GM18520 (cell line): ENCODE data around the gene MGAT1.
"Not testable (repeated sequence)": the region's sequence is repeated elsewhere in the genome, so short reads cannot be mapped to it uniquely, and the experiment has no call there.

Source experiments
- ATAC-seq: cut with Tn5 transposase; IDR thresholded peaks from one replicate; pipeline ENCODE4 v1.9.1; 2021; ENCODE audit not compliant: unreplicated experiment

Gene MGAT1

DNA sequence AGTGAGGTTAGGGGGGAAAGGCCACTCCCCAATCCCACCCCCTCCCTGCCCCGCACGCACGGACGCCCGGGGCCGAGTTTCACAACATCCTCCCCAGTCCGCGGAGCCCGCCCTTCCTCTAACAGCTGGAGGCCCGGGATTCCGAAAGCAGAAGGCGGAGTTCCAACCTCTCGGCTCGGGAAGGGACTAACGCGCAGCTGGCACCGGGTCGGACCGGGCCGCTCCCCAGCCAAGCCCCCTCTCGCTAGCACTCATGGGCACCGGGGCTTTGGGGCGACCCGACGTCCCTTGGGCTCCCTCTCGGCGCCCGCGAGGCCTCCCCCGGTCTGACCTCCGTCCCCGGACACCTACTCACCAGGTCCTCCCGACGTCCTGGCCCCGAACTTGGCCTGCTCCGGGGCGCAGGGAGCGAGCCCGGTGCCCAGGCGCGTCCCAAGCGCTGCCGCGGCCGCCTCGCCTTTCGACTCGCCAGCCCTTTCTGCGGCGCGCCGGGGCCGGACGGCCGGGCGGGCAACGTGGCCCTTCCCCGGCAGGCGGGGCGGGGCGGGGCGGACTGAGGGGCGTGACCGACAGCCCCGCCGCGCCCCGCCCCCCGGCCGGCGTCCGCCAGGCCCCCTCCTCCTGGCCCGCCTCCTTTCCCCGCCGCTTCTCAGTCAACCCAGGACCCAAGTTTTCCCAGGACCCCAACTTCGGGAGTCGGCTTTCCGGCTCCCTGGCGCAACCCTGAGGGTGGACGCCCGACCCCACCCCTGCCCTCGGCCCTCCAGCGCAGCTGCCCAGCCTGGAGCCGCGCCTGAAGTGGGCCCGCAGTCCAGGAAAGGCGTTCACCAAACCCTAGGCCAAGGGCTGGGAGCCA is at the start of gene MGAT1:
MGAT1 (minus strand) TSS at position 482 of the 856 bp plus-strand sequence. CDS start 9,835 bp downstream, outside the sequence.
- ATAC-seq, result peak; percentile 28

DNA sequence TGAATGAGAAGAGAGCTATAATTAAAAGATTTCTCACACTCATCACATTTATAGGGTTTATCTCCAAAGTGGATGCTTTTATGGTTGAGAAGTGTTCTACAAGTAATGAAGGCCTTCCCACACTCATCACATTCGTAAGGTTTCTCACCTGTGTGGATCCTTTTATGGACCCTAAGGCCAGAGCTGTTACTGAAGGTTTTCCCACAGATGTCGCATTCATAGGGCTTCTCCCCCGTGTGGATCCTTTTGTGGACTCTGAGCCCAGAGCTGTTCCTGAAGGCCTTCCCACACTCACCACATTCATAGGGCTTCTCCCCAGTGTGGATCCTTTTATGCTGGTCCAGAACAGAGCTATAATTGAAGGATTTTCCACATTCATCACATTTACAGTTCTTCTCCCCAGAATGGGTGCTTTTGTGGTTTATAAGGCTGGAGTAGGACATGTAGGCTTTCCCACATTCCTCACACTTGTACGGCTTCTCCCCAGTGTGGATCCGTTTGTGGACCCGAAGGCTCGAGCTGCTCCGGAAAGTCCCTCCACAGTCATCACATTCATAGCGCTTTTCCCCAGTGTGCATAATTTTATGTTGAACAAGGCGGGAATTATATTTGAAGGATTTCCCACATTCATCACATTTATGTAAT is 48.0 kb upstream of the MGAT1 start:
- ATAC-seq, result no peak

DNA sequence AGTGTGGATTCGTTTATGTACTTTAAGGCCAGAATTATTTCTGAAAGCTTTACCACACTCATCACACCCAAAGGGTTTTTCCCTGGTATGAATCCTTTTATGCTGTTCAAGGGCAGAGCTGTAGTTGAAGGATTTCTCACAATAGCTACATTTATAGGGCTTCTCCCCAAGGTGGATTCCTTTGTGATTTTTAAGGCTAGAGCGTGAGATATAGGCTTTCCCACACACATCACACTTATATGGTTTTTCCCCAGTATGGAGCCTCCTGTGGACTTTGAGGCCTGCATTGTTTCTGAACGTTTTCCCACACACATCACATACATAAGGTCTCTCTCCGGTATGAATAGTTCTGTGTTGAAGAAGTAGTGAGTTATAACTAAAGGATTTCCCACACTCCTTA is 47.2 kb upstream of the MGAT1 start:
- ATAC-seq, result no peak

DNA sequence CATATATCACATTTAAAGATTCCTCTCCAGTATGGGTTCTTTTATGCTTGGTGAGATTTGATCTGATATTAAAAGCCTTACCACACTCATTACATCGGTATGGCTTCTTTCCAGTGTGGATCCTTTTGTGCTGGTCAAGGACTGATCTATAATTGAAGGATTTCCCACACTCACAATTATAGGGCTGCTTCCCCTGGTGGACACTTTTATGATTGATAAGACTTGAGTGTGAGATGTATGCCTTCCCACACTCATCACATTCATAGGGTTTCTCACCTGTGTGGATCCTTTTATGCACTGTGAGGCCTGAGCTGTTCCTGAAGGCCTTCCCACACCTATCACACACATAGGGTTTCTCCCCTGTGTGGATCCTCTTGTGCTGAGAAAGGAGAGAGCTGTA is 46.3 kb upstream of the MGAT1 start:
- ATAC-seq, result no peak

DNA sequence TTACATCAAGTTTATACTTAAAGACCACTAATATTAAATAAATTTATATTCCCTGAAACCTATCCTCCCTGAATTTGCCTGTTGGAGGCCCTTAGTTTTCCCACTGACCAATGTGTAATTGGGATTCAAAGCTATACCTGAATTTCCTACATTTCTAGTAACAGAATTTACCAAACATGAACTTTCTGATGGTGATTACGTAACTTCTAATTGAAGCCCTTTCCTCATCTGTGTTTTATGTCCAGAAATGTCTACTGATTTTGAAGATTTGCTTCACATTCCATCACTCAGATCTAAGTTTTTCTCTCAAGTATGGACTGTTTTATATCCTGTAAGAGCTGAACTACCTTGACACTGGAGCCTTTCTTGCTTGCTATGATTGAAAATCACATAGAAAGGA is 45.7 kb upstream of the MGAT1 start:
- ATAC-seq, result no peak

DNA sequence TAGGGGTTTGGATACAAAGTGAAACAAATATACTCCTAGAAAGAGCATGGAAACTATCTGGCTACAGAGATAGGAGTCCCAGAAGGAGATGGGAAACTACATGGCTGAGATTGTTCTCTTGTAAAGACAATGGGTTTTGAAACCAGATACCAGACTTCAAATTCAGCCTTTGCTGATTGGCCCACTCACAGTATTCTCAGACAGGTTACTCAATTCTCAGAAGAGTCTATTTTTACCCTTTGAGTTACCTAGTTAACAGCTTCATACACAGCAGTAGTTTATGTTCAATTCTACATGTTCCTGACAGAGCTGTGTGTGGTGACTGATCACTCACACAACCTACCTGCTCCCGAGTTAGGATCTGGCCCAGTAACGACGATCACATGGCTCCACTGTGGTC is 44.4 kb upstream of the MGAT1 start:
- ATAC-seq, result no peak

DNA sequence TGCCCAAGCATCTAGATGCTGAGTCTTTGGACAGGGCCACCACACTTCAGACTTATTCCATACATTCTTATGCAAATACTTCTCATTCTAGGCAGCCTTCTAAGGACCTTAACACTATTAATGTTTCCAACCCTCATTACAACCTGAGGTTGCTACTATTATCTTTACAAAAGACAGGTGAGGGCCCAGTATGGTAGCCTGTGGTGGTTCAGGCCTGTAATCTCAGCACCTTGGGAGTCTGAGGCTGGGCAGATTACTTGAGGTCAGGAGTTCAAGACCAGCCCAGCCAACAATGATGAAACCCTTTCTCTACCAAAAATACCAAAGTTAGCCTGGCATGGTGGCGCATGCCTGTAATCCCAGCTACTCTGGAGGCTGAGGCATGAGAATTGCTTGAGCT is 42.3 kb upstream of the MGAT1 start:
- no peak for ATAC-seq

DNA sequence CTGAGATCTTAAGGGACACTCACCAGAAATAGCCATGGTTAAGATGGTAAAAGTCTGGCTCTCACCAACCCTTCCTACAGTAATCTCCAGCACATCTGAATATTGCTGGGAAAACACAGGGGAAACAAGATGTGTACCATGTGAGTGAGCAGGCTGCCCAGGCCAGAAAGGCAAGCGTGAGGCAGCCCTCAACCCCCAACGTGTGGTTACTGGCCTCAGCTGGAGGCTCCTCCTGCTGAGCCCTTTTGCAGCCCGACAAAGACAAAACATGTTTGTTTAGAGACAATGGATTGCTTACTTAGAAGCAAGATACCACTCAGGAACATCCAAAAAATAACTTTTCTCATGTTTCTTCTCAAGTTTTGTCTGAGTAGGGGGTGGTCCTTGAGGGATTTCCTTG is 41.8 kb upstream of the MGAT1 start:
- no peak for ATAC-seq

DNA sequence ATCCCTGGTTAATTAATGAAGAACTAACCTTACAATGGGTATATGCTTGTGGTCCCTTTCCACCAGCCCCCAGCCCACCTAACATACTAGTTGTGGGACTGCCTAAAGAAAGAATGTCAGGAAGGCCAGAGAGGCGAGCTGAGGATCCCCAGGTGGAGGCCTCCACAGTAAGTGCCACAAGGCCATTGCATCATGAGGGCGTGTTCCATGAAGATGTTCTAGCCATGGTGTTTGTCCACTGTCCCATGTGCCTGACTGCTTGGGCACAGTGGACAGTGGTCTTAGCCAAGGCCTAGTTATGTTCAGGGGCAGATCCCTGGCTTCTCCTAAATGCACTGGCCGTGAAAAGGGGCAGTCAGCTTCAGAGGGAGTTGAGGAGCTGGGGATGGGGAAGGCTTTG is 37.3 kb upstream of the MGAT1 start:
- no peak for ATAC-seq

DNA sequence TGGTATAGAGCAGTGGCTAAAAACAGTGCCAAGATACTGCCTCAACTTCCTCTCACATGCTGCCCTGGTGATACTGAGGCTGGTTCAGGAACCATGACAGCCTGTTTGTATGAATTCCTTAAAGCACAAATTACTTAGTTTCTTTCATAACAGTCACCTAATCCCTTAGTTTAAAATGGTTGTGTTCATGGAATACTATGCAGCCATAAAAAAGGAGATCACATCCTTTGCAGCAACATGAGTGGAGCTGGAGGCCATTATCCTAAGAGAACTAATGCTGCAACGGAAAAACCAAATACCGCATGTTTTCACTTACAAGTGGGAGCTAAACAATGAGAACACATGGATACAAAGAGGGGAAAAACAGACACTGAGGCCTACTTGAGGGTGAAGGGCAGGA is 36.6 kb upstream of the MGAT1 start:
- no peak for ATAC-seq

DNA sequence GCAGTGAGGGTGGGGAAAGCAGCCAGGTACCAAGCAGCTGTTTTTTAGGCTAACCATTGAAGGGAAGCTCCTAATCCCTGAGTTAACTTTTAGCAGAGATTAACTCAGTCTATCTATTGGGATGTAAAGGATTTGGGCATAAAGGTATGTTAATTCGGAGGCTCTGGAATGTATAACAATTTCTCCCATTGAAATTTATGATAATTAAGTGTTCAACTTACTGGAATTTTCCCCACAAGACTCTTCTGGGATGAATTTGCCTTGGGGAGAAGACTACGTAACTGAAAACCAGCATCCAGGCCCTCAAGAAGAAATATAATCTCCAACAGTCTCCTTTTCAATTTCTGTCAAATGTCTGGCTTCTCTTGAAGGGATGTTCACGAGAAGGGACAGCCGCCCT is 34.9 kb upstream of the MGAT1 start:
- ATAC-seq, result no peak

DNA sequence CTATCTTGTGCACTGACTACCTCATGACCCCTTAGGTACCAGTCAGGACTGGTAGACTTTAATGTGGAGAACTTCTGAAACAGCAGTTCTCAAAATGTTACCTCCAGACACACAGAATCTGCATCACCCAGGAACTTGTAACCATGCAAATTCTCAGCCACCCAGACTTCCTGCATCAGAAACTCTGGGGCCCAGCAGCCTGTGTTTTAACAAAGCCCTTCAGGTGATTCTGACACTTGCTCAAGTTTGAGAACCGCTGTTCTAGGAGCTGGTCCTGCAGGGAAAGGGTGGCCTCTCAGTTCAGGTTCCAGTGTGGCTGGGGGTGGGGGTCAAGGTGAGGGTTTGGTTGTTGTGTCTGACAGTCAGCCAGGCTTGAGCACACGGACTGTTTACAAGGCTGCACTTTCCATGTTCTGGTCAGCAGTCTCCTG is 30.0 kb upstream of the MGAT1 start:
- peak; percentile 47 for ATAC-seq

DNA sequence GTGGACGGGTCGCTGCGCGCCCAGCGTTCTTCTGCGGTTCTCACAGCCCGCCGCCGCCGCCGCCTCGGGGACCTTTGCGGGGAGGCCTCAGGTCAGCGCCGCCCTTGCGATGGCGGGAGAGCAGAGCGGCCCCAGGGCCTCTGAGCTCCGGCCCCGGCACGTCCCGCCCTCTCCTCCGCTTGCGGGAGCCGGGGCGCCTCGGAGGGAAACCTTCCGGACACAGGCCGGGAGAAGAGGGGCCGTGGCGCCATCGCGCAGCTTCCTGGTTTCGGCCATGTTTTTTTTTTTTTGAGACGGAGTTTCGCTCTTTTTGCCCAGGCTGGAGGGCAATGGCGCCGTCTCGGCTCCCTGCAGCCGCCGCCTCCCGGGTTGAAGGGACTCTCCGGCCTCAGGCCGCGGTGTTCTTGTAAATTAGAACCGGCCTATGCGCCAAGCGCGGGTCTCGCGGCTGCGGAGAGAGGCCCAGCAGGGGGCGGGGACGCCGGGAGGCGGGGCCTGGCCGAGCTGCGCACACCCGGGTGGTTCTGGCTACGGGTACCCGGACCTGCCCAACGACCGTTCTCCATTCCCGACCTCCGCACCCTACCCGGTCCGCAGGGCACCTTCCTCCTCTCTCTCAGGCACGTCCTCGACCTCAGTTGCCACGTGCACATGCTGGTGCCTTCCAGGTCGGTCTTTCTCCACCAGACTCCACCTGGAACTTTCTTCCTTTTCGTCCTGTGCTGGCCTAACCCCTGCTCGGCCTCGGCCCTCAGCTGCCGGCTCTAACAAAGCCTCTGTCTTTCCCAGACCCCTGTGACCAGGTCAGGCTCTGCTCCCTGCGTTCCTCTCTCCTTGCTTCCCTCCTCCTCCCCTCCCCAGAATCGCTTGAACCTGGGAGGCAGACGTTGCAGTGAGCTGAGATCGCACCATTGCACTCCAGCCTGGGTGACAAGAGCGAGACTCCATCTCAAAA is 28.8 kb upstream of the MGAT1 start:
- ATAC-seq, result peak; percentile 66

DNA sequence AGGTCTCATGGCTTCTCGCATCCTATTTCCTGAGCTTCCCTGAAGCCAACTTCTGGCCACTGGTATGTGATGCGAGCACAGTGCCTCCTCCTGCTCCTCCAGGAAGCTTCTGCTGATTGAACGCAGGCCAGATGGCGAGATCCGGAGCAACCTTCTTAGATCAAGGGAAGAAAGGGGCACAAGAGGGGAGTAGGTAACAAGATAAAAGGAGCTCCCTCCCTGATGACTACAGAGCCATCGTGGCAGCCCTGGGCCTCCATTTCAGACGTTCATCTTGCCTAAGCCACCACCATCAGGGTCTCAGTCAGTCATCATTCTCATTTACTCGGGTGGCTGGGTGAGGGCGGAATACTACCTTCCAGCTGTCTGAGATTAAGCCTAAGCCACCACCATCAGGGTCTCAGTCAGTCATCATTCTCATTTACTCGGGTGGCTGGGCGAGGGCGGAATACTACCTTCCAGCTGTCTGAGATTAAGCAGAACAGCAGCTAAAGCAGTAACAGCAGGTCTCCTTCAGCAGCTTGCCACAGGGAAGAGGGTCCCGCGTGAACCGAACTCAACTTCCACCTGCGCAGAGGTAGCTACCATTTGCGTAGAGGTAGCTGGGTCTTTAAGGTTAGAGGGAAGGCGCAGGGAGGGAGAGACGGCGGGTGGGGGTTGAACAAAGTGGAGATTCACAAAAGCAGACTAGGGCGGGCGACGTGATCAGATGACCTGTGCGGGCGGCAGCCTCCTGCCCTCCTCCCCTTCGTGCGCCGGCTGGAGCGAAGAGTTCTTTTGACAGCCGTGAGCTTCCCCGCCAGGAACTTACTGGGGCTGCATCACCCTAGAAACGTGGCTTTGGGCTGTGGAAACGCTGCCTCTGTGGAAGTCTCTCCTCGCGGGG is 27.9 kb upstream of the MGAT1 start:
- ATAC-seq, result peak; percentile 17

DNA sequence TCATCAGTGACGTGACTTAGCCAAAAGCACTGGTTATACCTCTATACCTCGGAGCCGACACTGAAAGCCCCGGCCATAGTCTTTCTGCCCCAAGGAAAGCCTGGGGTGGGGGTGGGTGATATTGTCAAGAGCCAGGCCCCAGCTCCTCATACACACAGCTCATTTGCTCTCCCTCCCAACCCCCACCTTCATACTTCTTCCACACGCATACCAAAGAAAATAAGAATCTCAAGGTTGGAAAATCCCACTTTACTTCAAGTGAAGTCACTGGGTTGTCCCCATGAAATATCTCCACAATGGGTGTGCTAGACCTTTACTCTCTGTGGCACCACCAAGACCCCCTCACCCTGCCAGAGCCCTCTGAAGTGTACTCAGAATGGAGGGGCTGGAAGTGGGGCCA is 27.1 kb upstream of the MGAT1 start:
- no peak for ATAC-seq

DNA sequence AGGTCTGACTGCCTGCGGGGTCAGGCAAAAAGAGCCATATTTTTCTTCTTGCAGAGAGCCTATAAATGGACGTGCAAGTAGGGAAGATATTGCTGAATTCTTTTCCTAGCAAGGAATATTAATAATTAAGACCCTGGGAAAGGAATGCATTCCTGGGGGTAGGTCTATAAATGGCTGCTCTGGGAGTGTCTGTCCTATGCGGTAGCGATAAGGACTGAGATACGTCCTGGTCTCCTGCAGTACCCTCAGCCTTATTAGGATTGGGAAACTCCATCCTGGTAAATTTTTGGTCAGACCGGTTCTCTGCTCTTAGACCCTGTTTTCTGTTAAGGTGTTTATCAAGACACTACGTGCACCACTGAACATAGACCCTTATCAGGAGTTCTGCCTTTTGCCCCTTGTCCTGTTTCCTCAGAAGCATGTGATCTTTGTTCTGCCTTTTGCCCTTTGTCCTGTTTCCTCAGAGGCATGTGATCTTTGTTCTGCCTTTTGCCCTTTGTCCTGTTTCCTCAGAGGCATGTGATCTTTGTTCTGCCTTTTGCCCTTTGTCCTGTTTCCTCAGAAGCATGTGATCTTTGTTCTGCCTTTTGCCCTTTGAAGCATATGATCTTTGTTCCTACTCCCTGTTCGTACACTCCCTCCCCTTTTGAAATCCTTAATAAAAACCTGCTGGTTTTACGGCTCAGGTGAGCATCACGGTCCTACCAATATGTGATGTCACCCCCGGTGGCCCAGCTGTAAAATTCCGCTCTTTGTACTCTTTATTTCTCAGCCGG is 26.3 kb upstream of the MGAT1 start:
- not testable (repeated sequence) for ATAC-seq

DNA sequence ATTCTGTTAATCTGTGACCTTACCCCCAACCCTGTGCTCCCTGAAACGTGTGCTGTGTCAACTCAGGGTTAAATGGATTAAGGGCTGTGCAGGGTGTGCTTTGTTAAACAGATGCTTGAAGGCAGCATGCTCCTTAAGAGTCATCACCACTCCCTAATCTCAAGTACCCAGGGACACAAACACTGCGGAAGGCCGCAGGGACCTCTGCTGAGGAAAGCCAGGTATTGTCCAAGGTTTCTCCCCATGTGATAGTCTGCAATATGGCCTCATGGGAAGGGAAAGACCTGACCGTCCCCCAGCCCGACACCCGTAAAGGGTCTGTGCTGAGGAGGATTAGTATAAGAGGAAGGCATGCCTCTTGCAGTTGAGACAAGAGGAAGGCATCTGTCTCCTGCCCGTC is 24.8 kb upstream of the MGAT1 start:
- not testable (repeated sequence) for ATAC-seq

DNA sequence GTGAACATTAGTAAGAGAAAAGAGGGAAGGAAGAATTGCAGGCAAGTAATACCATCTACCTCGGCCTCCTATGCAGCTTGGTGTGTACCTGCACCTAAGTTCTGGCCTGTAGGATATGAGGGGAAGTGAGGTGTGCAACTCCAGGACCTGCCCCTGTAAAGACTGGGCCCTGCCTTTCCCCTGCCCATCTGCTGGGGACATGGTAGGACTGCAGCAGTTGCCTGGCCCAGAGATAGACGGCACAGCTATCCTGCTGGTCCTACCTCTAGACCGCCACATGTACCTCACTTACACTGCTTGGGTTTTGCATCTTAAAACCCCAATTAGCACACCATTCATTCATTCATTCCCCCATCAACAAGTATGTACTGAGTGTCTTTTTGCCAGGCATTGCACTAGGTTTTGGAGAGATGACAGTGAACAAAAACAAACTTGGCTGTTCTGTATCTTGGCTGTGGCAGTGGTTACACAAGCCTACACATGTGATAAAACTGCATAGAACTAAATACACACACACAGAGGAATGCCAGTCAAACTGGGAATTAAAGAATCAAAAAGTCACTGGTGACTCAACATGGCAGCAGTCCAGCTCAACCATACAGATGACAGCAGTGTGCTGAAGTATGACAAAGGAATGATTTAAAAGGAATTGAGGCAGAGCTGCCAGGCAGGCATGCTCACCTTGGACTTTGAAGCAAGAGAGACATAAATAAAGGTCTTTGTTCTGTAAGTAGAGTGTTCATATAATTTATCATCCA is 23.3 kb upstream of the MGAT1 start:
- ATAC-seq, result no peak
